ENCODE measurements around the gene DGKA.

- TF ChIP-seq POLR2A (IDR thresholded peaks at IDR 0.05) (no peak), CTCF (IDR thresholded peaks at IDR 0.05) (no peak)
Measured at GRCh38 chr12:55885113-55885512, 45.8 kb upstream of the DGKA start.

Data from prostate gland (tissue), 2 donors.